GM12878 (cell line): ENCODE measurements around the gene MGRN1. TPM values are rescaled to one million over a fixed set of nuclear protein-coding genes. Genes with fewer than 3 reads are reported as not detected.

Experiments
- EED ChIP-seq: sonication (generic); IDR thresholded peaks from 2 replicates; pipeline ENCODE4 v1.6.1; 2016; ENCODE audit warnings: antibody characterized with exemption, low read depth
- EZH2 ChIP-seq: IDR thresholded peaks from 2 replicates; pipeline ENCODE4 v1.6.1; 2012; ENCODE audit warnings: low read depth, mild to moderate bottlenecking, control low read depth, inconsistent platforms, low read length, borderline replicate concordance; ENCODE audit not compliant: control insufficient read depth
- IKZF1 ChIP-seq: fragments of 450-650 bp; conservative IDR thresholded peaks from 2 replicates; pipeline ENCODE4 v1.6.1; 2017; ENCODE audit warnings: antibody characterized with exemption, mild to moderate bottlenecking
- MTA3 ChIP-seq: IDR thresholded peaks from 2 replicates; pipeline ENCODE4 v1.6.1; 2012; ENCODE audit warnings: low read length, inconsistent platforms, borderline replicate concordance
- POU2F2 ChIP-seq: IDR thresholded peaks from 3 replicates; pipeline ENCODE4 v1.6.1; 2011; ENCODE audit warnings: low read depth, mild to moderate bottlenecking, low read length, borderline replicate concordance
- RUNX3 ChIP-seq: IDR thresholded peaks from 2 replicates; pipeline ENCODE4 v1.6.1; 2012; ENCODE audit warnings: low read length, inconsistent platforms
- SMAD1 ChIP-seq: fragments of 450-650 bp; IDR thresholded peaks from 2 replicates; pipeline ENCODE4 v1.6.1; 2018; ENCODE audit warnings: mild to moderate bottlenecking, low read depth; ENCODE audit not compliant: partially characterized antibody
- SUPT20H ChIP-seq: IDR thresholded peaks from 2 replicates; pipeline ENCODE4 v1.6.1; 2011; ENCODE audit warnings: low read depth, mild to moderate bottlenecking, low read length, moderate library complexity, borderline replicate concordance; ENCODE audit not compliant: control insufficient read depth
- TARDBP ChIP-seq: IDR thresholded peaks from 2 replicates; pipeline ENCODE4 v1.6.1; 2016; ENCODE audit warnings: borderline replicate concordance
- ZZZ3 ChIP-seq: IDR thresholded peaks from 2 replicates; pipeline ENCODE4 v1.6.1; 2011; ENCODE audit warnings: low read depth; ENCODE audit not compliant: control insufficient read depth, insufficient read length
- polyA plus RNA-seq, 11 experiments: library from polyadenylated mRNA; depleted of rRNA in 4 of 11; unstranded in 6 of 11; stranded (reverse) in 5 of 11; fragments of >200 nt; fragmentation: Nextera tagmentation in 4 of 11; fragmentation: Illumina TruSeq in 1 of 11; extraction: Ambion mirVana in 4 of 11; extraction: Trizol in 1 of 11; gene quantifications; 1 replicate in 1 of 11; 2 replicates in 10 of 11; pipeline versions ENCODE4 v1.2.1 to v1.2.3, GENCODE V29; 2011 to 2016; ENCODE audit warnings: inconsistent platforms in 2 of 11, missing spikeins in 2 of 11, low read depth in 1 of 11
- total RNA-seq, 4 experiments: library from RNA; depleted of rRNA in 3 of 4; stranded (reverse); fragments of >200 nt in 3 of 4; fragmentation: Illumina TruSeq in 1 of 4; extraction: Trizol in 1 of 4; gene quantifications; 2 replicates each; pipeline versions ENCODE4 v1.2.1 to v1.2.3, GENCODE V29; 2013 to 2021
- TF ChIP-seq, protein P1 (sequence below): fragments of 150-350 bp; IDR thresholded peaks from 2 replicates; pipeline ENCODE4 v1.6.1; 2016; ENCODE audit warnings: low read depth, low read length
- TF ChIP-seq, protein P2 (sequence below): fragments of 450-650 bp; IDR thresholded peaks from 2 replicates; pipeline ENCODE4 v1.6.1; 2018; ENCODE audit warnings: borderline replicate concordance, mild to moderate bottlenecking; ENCODE audit not compliant: partially characterized antibody
- TF ChIP-seq, protein P3 (sequence below): IDR thresholded peaks from 2 replicates; pipeline ENCODE4 v1.6.1; 2011; ENCODE audit warnings: low read depth, low read length, improper control_type of control experiment, borderline replicate concordance
- TF ChIP-seq, protein P4 (sequence below): fragments of 450-650 bp; IDR thresholded peaks from 2 replicates; pipeline ENCODE4 v1.6.1; 2016; ENCODE audit warnings: mild to moderate bottlenecking
- TF ChIP-seq, protein P5 (sequence below): IDR thresholded peaks from 2 replicates; pipeline ENCODE4 v1.6.1; 2012; ENCODE audit warnings: improper control_type of control experiment, low read depth, low read length; ENCODE audit not compliant: insufficient replicate concordance

Gene MGRN1
- total and polyA plus RNA-seq, 10 of the 15 experiments (the other 5 are each of a cell fraction or from before 2014, with no cell fraction given) = 0.35 to 86.7 (median 14.6) TPM

DNA sequence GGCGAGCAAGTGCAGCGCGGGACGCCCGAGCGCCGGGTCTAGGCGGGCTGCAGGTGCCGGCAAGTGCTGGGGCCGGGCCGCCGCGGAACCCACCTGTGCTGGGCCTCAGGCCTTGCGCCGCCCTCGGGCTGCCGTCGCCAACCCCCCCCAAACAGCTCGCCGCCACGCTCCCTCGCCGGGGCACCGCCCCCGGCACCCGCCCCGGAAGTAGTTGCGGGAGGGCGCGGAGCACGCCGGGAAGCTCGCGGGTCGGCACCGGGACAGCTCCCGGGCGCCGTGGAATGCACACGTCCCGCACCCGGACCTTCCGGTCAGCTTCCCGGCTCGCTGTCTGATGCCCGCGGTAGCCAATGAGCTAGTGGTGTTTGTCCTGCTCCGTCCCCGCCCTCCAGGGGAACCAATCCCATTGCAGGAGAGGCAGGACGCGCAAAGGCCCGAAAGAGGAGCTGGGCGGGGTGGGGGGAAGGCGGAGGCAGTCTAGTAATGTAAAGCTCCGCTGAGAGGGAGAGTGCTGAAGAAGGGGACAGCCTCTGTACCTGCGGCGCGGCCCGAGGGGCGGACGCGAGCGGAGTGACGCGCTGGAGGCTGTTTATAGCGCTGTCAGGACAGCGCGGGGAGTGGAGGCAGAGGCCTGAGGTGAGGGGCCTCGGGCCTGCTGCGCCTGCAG, 109.6 kb downstream of the MGRN1 start, which contains the start of the genes ANKS3 and DNAAF8 (continued):
- TF ChIP-seq RUNX3 (no peak; the same call in 1 of the 2 replicates), ZZZ3 (no peak), SMAD1 (no peak), TARDBP (no peak), SUPT20H (no peak), IKZF1 (peak; percentile 87), MTA3 (no peak), EZH2 (no peak), EED (0 out of 2 replicates have a peak, but pooled peaks have one; percentile 52), POU2F2 (no peak)
- TF ChIP-seq, protein P1, sequence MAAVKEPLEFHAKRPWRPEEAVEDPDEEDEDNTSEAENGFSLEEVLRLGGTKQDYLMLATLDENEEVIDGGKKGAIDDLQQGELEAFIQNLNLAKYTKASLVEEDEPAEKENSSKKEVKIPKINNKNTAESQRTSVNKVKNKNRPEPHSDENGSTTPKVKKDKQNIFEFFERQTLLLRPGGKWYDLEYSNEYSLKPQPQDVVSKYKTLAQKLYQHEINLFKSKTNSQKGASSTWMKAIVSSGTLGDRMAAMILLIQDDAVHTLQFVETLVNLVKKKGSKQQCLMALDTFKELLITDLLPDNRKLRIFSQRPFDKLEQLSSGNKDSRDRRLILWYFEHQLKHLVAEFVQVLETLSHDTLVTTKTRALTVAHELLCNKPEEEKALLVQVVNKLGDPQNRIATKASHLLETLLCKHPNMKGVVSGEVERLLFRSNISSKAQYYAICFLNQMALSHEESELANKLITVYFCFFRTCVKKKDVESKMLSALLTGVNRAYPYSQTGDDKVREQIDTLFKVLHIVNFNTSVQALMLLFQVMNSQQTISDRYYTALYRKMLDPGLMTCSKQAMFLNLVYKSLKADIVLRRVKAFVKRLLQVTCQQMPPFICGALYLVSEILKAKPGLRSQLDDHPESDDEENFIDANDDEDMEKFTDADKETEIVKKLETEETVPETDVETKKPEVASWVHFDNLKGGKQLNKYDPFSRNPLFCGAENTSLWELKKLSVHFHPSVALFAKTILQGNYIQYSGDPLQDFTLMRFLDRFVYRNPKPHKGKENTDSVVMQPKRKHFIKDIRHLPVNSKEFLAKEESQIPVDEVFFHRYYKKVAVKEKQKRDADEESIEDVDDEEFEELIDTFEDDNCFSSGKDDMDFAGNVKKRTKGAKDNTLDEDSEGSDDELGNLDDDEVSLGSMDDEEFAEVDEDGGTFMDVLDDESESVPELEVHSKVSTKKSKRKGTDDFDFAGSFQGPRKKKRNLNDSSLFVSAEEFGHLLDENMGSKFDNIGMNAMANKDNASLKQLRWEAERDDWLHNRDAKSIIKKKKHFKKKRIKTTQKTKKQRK = no peak
- TF ChIP-seq, protein P2, sequence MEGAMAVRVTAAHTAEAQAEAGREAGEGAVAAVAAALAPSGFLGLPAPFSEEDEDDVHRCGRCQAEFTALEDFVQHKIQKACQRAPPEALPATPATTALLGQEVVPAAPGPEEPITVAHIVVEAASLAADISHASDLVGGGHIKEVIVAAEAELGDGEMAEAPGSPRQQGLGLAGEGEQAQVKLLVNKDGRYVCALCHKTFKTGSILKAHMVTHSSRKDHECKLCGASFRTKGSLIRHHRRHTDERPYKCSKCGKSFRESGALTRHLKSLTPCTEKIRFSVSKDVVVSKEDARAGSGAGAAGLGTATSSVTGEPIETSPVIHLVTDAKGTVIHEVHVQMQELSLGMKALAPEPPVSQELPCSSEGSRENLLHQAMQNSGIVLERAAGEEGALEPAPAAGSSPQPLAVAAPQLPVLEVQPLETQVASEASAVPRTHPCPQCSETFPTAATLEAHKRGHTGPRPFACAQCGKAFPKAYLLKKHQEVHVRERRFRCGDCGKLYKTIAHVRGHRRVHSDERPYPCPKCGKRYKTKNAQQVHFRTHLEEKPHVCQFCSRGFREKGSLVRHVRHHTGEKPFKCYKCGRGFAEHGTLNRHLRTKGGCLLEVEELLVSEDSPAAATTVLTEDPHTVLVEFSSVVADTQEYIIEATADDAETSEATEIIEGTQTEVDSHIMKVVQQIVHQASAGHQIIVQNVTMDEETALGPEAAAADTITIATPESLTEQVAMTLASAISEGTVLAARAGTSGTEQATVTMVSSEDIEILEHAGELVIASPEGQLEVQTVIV = no peak
- TF ChIP-seq, protein P3, sequence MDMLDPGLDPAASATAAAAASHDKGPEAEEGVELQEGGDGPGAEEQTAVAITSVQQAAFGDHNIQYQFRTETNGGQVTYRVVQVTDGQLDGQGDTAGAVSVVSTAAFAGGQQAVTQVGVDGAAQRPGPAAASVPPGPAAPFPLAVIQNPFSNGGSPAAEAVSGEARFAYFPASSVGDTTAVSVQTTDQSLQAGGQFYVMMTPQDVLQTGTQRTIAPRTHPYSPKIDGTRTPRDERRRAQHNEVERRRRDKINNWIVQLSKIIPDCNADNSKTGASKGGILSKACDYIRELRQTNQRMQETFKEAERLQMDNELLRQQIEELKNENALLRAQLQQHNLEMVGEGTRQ = no peak
- TF ChIP-seq, protein P4, sequence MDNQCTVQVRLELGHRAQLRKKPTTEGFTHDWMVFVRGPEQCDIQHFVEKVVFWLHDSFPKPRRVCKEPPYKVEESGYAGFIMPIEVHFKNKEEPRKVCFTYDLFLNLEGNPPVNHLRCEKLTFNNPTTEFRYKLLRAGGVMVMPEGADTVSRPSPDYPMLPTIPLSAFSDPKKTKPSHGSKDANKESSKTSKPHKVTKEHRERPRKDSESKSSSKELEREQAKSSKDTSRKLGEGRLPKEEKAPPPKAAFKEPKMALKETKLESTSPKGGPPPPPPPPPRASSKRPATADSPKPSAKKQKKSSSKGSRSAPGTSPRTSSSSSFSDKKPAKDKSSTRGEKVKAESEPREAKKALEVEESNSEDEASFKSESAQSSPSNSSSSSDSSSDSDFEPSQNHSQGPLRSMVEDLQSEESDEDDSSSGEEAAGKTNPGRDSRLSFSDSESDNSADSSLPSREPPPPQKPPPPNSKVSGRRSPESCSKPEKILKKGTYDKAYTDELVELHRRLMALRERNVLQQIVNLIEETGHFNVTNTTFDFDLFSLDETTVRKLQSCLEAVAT = no peak
- TF ChIP-seq, protein P5, sequence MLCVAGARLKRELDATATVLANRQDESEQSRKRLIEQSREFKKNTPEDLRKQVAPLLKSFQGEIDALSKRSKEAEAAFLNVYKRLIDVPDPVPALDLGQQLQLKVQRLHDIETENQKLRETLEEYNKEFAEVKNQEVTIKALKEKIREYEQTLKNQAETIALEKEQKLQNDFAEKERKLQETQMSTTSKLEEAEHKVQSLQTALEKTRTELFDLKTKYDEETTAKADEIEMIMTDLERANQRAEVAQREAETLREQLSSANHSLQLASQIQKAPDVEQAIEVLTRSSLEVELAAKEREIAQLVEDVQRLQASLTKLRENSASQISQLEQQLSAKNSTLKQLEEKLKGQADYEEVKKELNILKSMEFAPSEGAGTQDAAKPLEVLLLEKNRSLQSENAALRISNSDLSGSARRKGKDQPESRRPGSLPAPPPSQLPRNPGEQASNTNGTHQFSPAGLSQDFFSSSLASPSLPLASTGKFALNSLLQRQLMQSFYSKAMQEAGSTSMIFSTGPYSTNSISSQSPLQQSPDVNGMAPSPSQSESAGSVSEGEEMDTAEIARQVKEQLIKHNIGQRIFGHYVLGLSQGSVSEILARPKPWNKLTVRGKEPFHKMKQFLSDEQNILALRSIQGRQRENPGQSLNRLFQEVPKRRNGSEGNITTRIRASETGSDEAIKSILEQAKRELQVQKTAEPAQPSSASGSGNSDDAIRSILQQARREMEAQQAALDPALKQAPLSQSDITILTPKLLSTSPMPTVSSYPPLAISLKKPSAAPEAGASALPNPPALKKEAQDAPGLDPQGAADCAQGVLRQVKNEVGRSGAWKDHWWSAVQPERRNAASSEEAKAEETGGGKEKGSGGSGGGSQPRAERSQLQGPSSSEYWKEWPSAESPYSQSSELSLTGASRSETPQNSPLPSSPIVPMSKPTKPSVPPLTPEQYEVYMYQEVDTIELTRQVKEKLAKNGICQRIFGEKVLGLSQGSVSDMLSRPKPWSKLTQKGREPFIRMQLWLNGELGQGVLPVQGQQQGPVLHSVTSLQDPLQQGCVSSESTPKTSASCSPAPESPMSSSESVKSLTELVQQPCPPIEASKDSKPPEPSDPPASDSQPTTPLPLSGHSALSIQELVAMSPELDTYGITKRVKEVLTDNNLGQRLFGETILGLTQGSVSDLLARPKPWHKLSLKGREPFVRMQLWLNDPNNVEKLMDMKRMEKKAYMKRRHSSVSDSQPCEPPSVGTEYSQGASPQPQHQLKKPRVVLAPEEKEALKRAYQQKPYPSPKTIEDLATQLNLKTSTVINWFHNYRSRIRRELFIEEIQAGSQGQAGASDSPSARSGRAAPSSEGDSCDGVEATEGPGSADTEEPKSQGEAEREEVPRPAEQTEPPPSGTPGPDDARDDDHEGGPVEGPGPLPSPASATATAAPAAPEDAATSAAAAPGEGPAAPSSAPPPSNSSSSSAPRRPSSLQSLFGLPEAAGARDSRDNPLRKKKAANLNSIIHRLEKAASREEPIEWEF = no peak
